H1 (cell line): ENCODE data around the gene PES1. TPM values are rescaled to one million over a fixed set of nuclear protein-coding genes. Genes with fewer than 3 reads are reported as not detected.

Source experiments
- CTCF ChIA-PET: fragments of 300-600 bp; sonication (Branson Sonifier 250); formaldehyde crosslinking; loops from one replicate; lab custom pipeline; 2021; ENCODE audit not compliant: partially characterized antibody; lab: Charles Lee
- POLR2A ChIA-PET: fragments of 300-600 bp; sonication (Branson Sonifier 250); formaldehyde crosslinking; loops from one replicate; lab custom pipeline; 2021; ENCODE audit warnings: inconsistent platforms; ENCODE audit not compliant: partially characterized antibody; lab: Charles Lee
- DNase-seq, 2 experiments: peaks; one replicate each; pipeline versions ENCODE4 v3.0.0 to v3.0.0-alpha.2; 2010 to 2022; ENCODE audit warnings: low spot score in 2 of 2, low read depth in 1 of 2, mixed read lengths in 1 of 2
- FAIRE-seq: peaks from 2 replicates; lab custom pipeline; 2011; peaks lifted over from hg19 to GRCh38; lab: Jason Lieb, UNC
- H2AFZ ChIP-seq: 2 replicates; pipeline ENCODE4 v1.8.1; 2012; ENCODE audit warnings: low read length, inconsistent platforms
- H2AK5ac ChIP-seq: 2 replicates; pipeline ENCODE4 v1.6.1; 2013; ENCODE audit warnings: low read depth, low read length
- H2BK120ac ChIP-seq: replicated peaks from 2 replicates; pipeline ENCODE3; 2013; ENCODE audit warnings: low read depth, low read length, inconsistent platforms
- H2BK12ac ChIP-seq: 2 replicates; pipeline ENCODE4 v1.6.1; 2013; ENCODE audit warnings: low read depth, low read length
- H2BK15ac ChIP-seq: 2 replicates; pipeline ENCODE4 v1.6.1; 2013; ENCODE audit warnings: low read length
- H2BK20ac ChIP-seq: 2 replicates; pipeline ENCODE4 v1.6.1; 2013; ENCODE audit warnings: low read length
- H2BK5ac ChIP-seq: 2 replicates; pipeline ENCODE4 v1.6.1; 2013; ENCODE audit warnings: low read depth, low read length
- H3K14ac ChIP-seq: 2 replicates; pipeline ENCODE4 v1.6.1; 2013; ENCODE audit warnings: inconsistent platforms; ENCODE audit not compliant: insufficient read length
- H3K18ac ChIP-seq: 2 replicates; pipeline ENCODE4 v1.6.1; 2013; ENCODE audit warnings: low read length; ENCODE audit errors: extremely low read depth
- H3K23ac ChIP-seq: 2 replicates; pipeline ENCODE4 v1.6.1; 2013; ENCODE audit warnings: inconsistent platforms; ENCODE audit not compliant: insufficient read length
- H3K23me2 ChIP-seq: 2 replicates; pipeline ENCODE4 v1.6.1; 2013; ENCODE audit warnings: low read depth, low read length
- H3K27ac ChIP-seq: 2 replicates; pipeline ENCODE4 v1.6.1; 2011; ENCODE audit warnings: low read depth, low read length, inconsistent platforms
- H3K27me3 ChIP-seq, 4 experiments: replicated peaks in 1 of 4; 1 replicate in 1 of 4; 2 replicates in 3 of 4; pipeline versions ENCODE4 v1.6.1 to v1.8.1; 2011 to 2013; ENCODE audit warnings: low read length in 3 of 4, mild to moderate bottlenecking in 3 of 4, inconsistent platforms in 2 of 4, mixed read lengths in 2 of 4, moderate library complexity in 1 of 4; ENCODE audit not compliant: control insufficient read depth in 3 of 4, insufficient read depth in 3 of 4; ENCODE audit errors: extremely low read depth in 1 of 4
- H3K36me3 ChIP-seq, 4 experiments: 2 replicates each; pipeline versions ENCODE4 v1.6.1 to v1.8.1; 2011 to 2013; ENCODE audit warnings: mild to moderate bottlenecking in 4 of 4, low read length in 3 of 4, moderate library complexity in 2 of 4, control low read depth in 1 of 4, inconsistent platforms in 1 of 4; ENCODE audit not compliant: insufficient read depth in 4 of 4, control insufficient read depth in 2 of 4
- H3K4ac ChIP-seq: replicated peaks from 2 replicates; pipeline ENCODE3; 2013; ENCODE audit warnings: low read length, low read depth, mixed read lengths, inconsistent platforms; ENCODE audit not compliant: insufficient read length
- H3K4me1 ChIP-seq, 4 experiments: replicated peaks in 1 of 4; 1 replicate in 1 of 4; 2 replicates in 3 of 4; pipeline versions ENCODE4 v1.6.1 to v1.8.1; 2011 to 2013; ENCODE audit warnings: low read length in 3 of 4, inconsistent platforms in 2 of 4, mixed read lengths in 1 of 4; ENCODE audit not compliant: insufficient read depth in 4 of 4, control insufficient read depth in 3 of 4
- H3K4me2 ChIP-seq, 2 experiments: 2 replicates each; pipeline versions ENCODE4 v1.6.1 to v1.8.1; 2011 to 2013; ENCODE audit warnings: low read depth in 2 of 2, low read length in 2 of 2, control low read depth in 1 of 2, inconsistent platforms in 1 of 2, mild to moderate bottlenecking in 1 of 2; ENCODE audit not compliant: insufficient read depth in 1 of 2
- H3K4me3 ChIP-seq, 4 experiments: fragments of 200-600, 300-600 bp in 1 of 4; sonication (generic), shearing (Covaris generic), sonication (Bioruptor Twin) in 1 of 4; 2 replicates each; pipeline versions ENCODE4 v1.5.1 to v1.8.1; 2011 to 2016; ENCODE audit warnings: low read length in 4 of 4, low read depth in 3 of 4, control low read depth in 2 of 4, inconsistent platforms in 2 of 4, mild to moderate bottlenecking in 2 of 4, mixed read lengths in 1 of 4, moderate library complexity in 1 of 4; ENCODE audit not compliant: insufficient read depth in 2 of 4; ENCODE audit errors: extremely low read depth in 1 of 4
- H3K56ac ChIP-seq: replicated peaks from 2 replicates; pipeline ENCODE3; 2013; ENCODE audit warnings: low read depth, mild to moderate bottlenecking, mixed read lengths, low read length, inconsistent platforms; ENCODE audit not compliant: insufficient read length
- H3K79me1 ChIP-seq: 2 replicates; pipeline ENCODE4 v1.6.1; 2013; ENCODE audit warnings: low read depth, low read length, control low read depth
- H3K79me2 ChIP-seq, 2 experiments: 2 replicates each; pipeline versions ENCODE4 v1.6.1 to v1.8.1; 2012 to 2013; ENCODE audit warnings: low read length in 2 of 2, mild to moderate bottlenecking in 2 of 2, inconsistent platforms in 1 of 2; ENCODE audit not compliant: insufficient read depth in 2 of 2, control insufficient read depth in 1 of 2
- H3K9ac ChIP-seq, 4 experiments: replicated peaks in 1 of 4; 1 replicate in 1 of 4; 2 replicates in 3 of 4; pipeline versions ENCODE4 v1.6.1 to v1.8.1; 2011 to 2013; ENCODE audit warnings: low read depth in 3 of 4, low read length in 3 of 4, control low read depth in 2 of 4, mild to moderate bottlenecking in 2 of 4, moderate library complexity in 2 of 4, inconsistent platforms in 1 of 4; ENCODE audit errors: extremely low read depth in 1 of 4
- H3K9me3 ChIP-seq, 2 experiments: 2 replicates each; pipeline versions ENCODE4 v1.6.1 to v1.8.1; 2012 to 2013; ENCODE audit warnings: mild to moderate bottlenecking in 2 of 2, moderate library complexity in 2 of 2, control low read depth in 1 of 2, inconsistent platforms in 1 of 2, low read depth in 1 of 2, low read length in 1 of 2, mixed read lengths in 1 of 2; ENCODE audit not compliant: insufficient read depth in 2 of 2
- H4K20me1 ChIP-seq, 2 experiments: replicated peaks in 1 of 2; 2 replicates each; pipeline versions ENCODE3 to v1.8.1; 2011 to 2013; ENCODE audit warnings: inconsistent platforms in 2 of 2, low read length in 2 of 2, mild to moderate bottlenecking in 1 of 2; ENCODE audit not compliant: insufficient read depth in 2 of 2, control insufficient read depth in 1 of 2
- H4K5ac ChIP-seq: 2 replicates; pipeline ENCODE4 v1.6.1; 2013; ENCODE audit warnings: low read length, low read depth, mixed read lengths, inconsistent platforms; ENCODE audit not compliant: insufficient read length
- H4K8ac ChIP-seq: 2 replicates; pipeline ENCODE4 v1.8.0; 2013; ENCODE audit warnings: mild to moderate bottlenecking, moderate library complexity, low read length, inconsistent platforms; ENCODE audit not compliant: insufficient read depth; ENCODE audit errors: extremely low read depth
- H4K91ac ChIP-seq: replicated peaks from 2 replicates; pipeline ENCODE3; 2013; ENCODE audit warnings: low read length, mixed read lengths, inconsistent platforms; ENCODE audit not compliant: insufficient read length
- CREB1 ChIP-seq: IDR thresholded peaks from 2 replicates; pipeline ENCODE4 v1.6.1; 2012; ENCODE audit warnings: inconsistent platforms
- EP300 ChIP-seq, 2 experiments: IDR thresholded peaks; 1 replicate in 1 of 2; 2 replicates in 1 of 2; pipeline ENCODE4 v1.6.1; 2011 to 2012; ENCODE audit warnings: low read depth in 2 of 2, low read length in 2 of 2, mild to moderate bottlenecking in 2 of 2, borderline replicate concordance in 1 of 2, inconsistent platforms in 1 of 2, moderate library complexity in 1 of 2
- JUND ChIP-seq: IDR thresholded peaks from 2 replicates; pipeline ENCODE4 v1.6.1; 2011; ENCODE audit warnings: mild to moderate bottlenecking, improper control_type of control experiment, low read length
- KDM4A ChIP-seq: IDR thresholded peaks from one replicate; pipeline ENCODE4 v1.7.1; 2012; ENCODE audit warnings: low read depth, mild to moderate bottlenecking, moderate library complexity, low read length, inconsistent platforms; ENCODE audit not compliant: severe bottlenecking
- SIN3A ChIP-seq, 2 experiments: IDR thresholded peaks in 1 of 2; conservative IDR thresholded peaks in 1 of 2; 2 replicates each; pipeline ENCODE4 v1.6.1; 2011 to 2012; ENCODE audit warnings: low read length in 2 of 2, improper control_type of control experiment in 1 of 2, low read depth in 1 of 2, mild to moderate bottlenecking in 1 of 2
- SP4 ChIP-seq: IDR thresholded peaks from 2 replicates; pipeline ENCODE4 v1.6.1; 2012; ENCODE audit warnings: low read length, inconsistent platforms
- SRF ChIP-seq: IDR thresholded peaks from 2 replicates; pipeline ENCODE4 v1.6.1; 2011; ENCODE audit warnings: mild to moderate bottlenecking, low read depth, low read length, moderate library complexity
- WGBS, 2 experiments: shearing (Covaris generic) in 1 of 2; methylation state at CpG; one replicate each; pipeline versions ENCODE4 v1.1.6 to v1.1.7; 2013 to 2015; ENCODE audit warnings: low lambda C conversion rate in 2 of 2, mixed read lengths in 2 of 2, inconsistent platforms in 1 of 2, low coverage in 1 of 2, missing lambda C conversion rate in 1 of 2; ENCODE audit not compliant: insufficient replicate concordance in 2 of 2, insufficient coverage in 1 of 2, insufficient read length in 1 of 2; ENCODE audit errors: extremely low coverage in 1 of 2, missing lambda C conversion rate in 1 of 2; 5-methylcytosine and 5-hydroxymethylcytosine counted together
- long read RNA-seq, 2 experiments: library from RNA in 1 of 2; library from capped mRNA in 1 of 2; stranded (forward); transcript quantifications; one replicate each; pipeline ENCODE4 v2.0.0, GENCODE V29; 2021; ENCODE audit warnings: inconsistent platforms in 1 of 2
- polyA minus RNA-seq, 3 experiments: library from RNA; depleted of rRNA, polyadenylated mRNA; stranded (reverse); fragments of >200 nt; gene quantifications; 1 replicate in 2 of 3; 2 replicates in 1 of 3; pipeline ENCODE4 v1.2.3, GENCODE V29; 2011
- polyA plus RNA-seq, 7 experiments: library from polyadenylated mRNA; depleted of rRNA in 3 of 7; stranded (reverse) in 5 of 7; unstranded in 2 of 7; fragments of >200 nt in 5 of 7; fragments of 200-250 nt in 2 of 7; gene quantifications; 1 replicate in 5 of 7; 2 replicates in 1 of 7; 4 replicates in 1 of 7; pipeline versions ENCODE4 v1.2.1 to v1.2.3, GENCODE V29; 2011 to 2013; ENCODE audit warnings: missing spikeins in 2 of 7, mixed read lengths in 2 of 7
- total RNA-seq: library from RNA; stranded (reverse); fragmentation: NEBNext Ultra II Directional; extraction: Animal tissue kit (Norgen Biotek cat#: 25700); gene quantifications from 2 replicates; pipeline ENCODE4 v1.2.1, GENCODE V29; 2021

PES1 gene
- total RNA-seq (121 and 133 TPM in 2 replicates), polyA plus RNA-seq (2011; rRNA removed) (191 and 247 TPM in 2 replicates), polyA minus RNA-seq (2011; rRNA and poly(A)+ RNA removed) (186 and 236 TPM in 2 replicates)
- 147 TPM for polyA plus RNA-seq (2011; cell fraction: cytosol; rRNA removed)
- 202 TPM for polyA plus RNA-seq (2011; cell fraction: nucleus; rRNA removed)
- polyA plus RNA-seq (2012, experiment 1 of 2) = 90.7 to 127 TPM (median 115 TPM) in 4 replicates
- 136 TPM for polyA plus RNA-seq (2012, experiment 2 of 2)
- 73.6 TPM for polyA plus RNA-seq (2013, experiment 1 of 2)
- 74.6 TPM for polyA plus RNA-seq (2013, experiment 2 of 2)
- polyA minus RNA-seq (2011; cell fraction: cytosol; rRNA and poly(A)+ RNA removed) = 73.2 TPM
- polyA minus RNA-seq (2011; cell fraction: nucleus; rRNA and poly(A)+ RNA removed) = 84.9 TPM
- long read RNA-seq, experiment 1, transcript PES1-212 (2 exons, 1,732 nt) = major isoform, 14 of 46 reads
- long read RNA-seq, experiment 1, partial matches to known transcripts = 32 of 46 reads
- long read RNA-seq, experiment 1, other reads (novel, unspliced or antisense) = 0 of 46 reads
- long read RNA-seq, experiment 2, transcript PES1-201 (15 exons, 1,988 nt) = minor isoform, 6 of 169 reads
- long read RNA-seq, experiment 2, transcript PES1-202 (15 exons, 2,295 nt) = major isoform, 118 of 169 reads
- long read RNA-seq, experiment 2, partial matches to known transcripts = 25 of 169 reads
- long read RNA-seq, experiment 2, other reads (novel, unspliced or antisense) = 19 of 169 reads

DNA sequence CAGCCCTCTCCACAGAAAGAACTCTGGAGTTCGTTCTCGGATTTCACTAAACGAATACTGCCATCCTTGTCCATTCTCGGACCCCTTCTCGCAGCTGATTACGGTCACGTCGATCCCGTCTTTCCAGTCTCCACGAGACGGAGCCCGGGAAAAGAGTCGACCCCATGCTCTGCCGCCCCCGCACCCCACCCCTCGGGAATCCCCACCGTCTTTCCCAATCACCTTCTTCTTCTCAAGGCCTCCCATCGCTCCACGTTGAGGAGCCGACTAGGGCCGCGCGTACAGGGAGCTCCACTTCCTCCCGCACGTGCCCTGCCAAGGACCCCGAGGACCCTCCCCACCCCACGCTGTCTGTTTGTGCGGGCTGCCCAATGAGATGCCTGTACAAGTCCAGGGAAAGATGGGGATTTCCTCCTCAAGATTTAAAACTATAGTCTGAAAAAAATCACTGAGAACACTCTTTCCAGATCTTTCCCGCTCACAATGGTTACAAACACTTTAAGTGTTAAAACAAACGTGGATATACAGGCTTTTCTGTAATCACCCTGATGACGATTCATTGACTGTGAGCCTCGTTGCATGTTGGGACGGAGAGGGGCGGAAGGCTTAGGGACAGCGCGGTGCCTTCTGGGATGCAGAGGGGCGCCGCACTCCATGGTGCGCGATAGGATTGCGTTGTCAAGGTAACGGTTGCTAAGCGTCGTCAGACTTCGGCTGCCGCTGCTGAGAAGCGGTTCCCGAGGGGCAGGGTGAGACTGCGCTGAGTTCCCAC is at the start of gene PES1:
TSS of gene PES1 (minus strand) at position 323 of the 772 bp plus-strand sequence. CDS start at position 246, 77 bp downstream.
- no peak within 1 kb of the TSS for H3K23ac ChIP-seq
- POLR2A ChIA-PET = interaction anchor here (0.8 to 8.4 kb wide), 9 partner anchors 8 to 44 kb away, joined by 3 to 64 read pairs (median 5); partner anchors contain the start of genes GAL3ST1, SLC35E4 and TCN2
- 2% methylated on average over 48 of the region's 49 CpGs; no CpG with 5 or more reads in 1 of the 2 experiments for WGBS, 2 experiments
- H2BK15ac ChIP-seq = no peak within 1 kb of the TSS
- H2BK120ac ChIP-seq = no peak within 1 kb of the TSS
- CTCF ChIA-PET = interaction anchor here (0.7 to 7.6 kb wide), 7 partner anchors 9 to 1834 kb away, joined by 3 to 52 read pairs (median 4); partner anchors contain the start of genes SLC35E4 and TCN2
- peak within 1 kb of the TSS; percentile 7 for H3K4ac ChIP-seq
- DNase-seq = peak; percentile 92 to 95
- no peak within 1 kb of the TSS for H2BK12ac ChIP-seq
- peak within 1 kb of the TSS; percentile 94 for H3K27ac ChIP-seq
- no peak within 1 kb of the TSS for H2AFZ ChIP-seq
- peak; percentile 98 for FAIRE-seq
- H3K56ac ChIP-seq = no peak within 1 kb of the TSS
- peaks cover 21 to 27% (median 22%) of the 10 kb centered on the region in 4 experiments for H3K36me3 ChIP-seq
- H3K79me2 ChIP-seq = peaks cover 18 to 24% of the 10 kb centered on the region in 2 experiments
- peak within 1 kb of the TSS; percentile 88; the same call in 1 of the 2 replicates for H2BK5ac ChIP-seq
- peaks cover 5% of the 10 kb centered on the region for H3K23me2 ChIP-seq
- no peaks in the 10 kb centered on the region; a peak in 2 of 7 replicates for H3K27me3 ChIP-seq
- no peak within 1 kb of the TSS for H4K5ac ChIP-seq
- no peak within 1 kb of the TSS for H3K14ac ChIP-seq
- peaks cover 3% of the 10 kb centered on the region; the same call in 1 of the 2 replicates for H3K79me1 ChIP-seq
- no peak within 1 kb of the TSS for H3K18ac ChIP-seq
- H3K4me1 ChIP-seq = peaks cover 0 to 8% (median 1%) of the 10 kb centered on the region in 4 experiments; a peak in 2 of 7 replicates
- no peak within 1 kb of the TSS for H4K8ac ChIP-seq
- no peak within 1 kb of the TSS for H2BK20ac ChIP-seq
- H2AK5ac ChIP-seq = peak within 1 kb of the TSS; percentile 93
- peak within 1 kb of the TSS; percentile 94 to 99 for H3K4me2 ChIP-seq
- H4K91ac ChIP-seq = peak within 1 kb of the TSS; percentile 20
- H3K4me3 ChIP-seq = peak within 1 kb of the TSS; percentile 68 to 100 (median 94)
- H3K9ac ChIP-seq = peak within 1 kb of the TSS; percentile 78 to 94 (median 85)
- no peaks in the 10 kb centered on the region for H3K9me3 ChIP-seq
- H4K20me1 ChIP-seq = peaks cover 2 to 3% of the 10 kb centered on the region in 2 experiments
- TF ChIP-seq JUND = 0 out of 2 replicates have a peak, but pooled peaks have one; percentile 21
- TF ChIP-seq KDM4A = no peak
- TF ChIP-seq CREB1 = peak; percentile 96
- TF ChIP-seq SP4 = peak; percentile 100
- TF ChIP-seq EP300 (IDR thresholded peaks at IDR 0.05; ENCODE audit: borderline replicate concordance in 1 of 2, low read depth in 2 of 2, low read length in 2 of 2) = no peak
- TF ChIP-seq SRF = 0 out of 2 replicates have a peak, but pooled peaks have one; percentile 28
- peak; percentile 74 to 96; a peak in 2 of 4 replicates for TF ChIP-seq SIN3A (conservative IDR thresholded peaks at IDR 0.05 in 1 of 2, IDR thresholded peaks at IDR 0.05 in 1 of 2; ENCODE audit: low read depth in 1 of 2, low read length in 2 of 2)
